Astrocyte of the spinal cord (primary cell): ENCODE measurements around the gene MITF.

Experiments used
- DNase-seq: peaks from one replicate; pipeline ENCODE4 v3.0.0; 2011; ENCODE audit warnings: low read depth, low spot score
- H3K4me3 ChIP-seq: 2 replicates; pipeline ENCODE4 v1.5.1; 2011; ENCODE audit warnings: low read depth, mild to moderate bottlenecking, low read length, moderate library complexity
- in situ Hi-C: cut with HindIII; loops from 2 replicates; pipeline ENCODE4 v1.10.0; 2017; ENCODE audit warnings: low sequenced_read_pairs
- TF ChIP-seq, protein P1 (sequence below): IDR thresholded peaks from 2 replicates; pipeline ENCODE4 v1.5.1; 2012; ENCODE audit warnings: low read depth, mild to moderate bottlenecking, low read length, inconsistent platforms

Gene MITF

DNA sequence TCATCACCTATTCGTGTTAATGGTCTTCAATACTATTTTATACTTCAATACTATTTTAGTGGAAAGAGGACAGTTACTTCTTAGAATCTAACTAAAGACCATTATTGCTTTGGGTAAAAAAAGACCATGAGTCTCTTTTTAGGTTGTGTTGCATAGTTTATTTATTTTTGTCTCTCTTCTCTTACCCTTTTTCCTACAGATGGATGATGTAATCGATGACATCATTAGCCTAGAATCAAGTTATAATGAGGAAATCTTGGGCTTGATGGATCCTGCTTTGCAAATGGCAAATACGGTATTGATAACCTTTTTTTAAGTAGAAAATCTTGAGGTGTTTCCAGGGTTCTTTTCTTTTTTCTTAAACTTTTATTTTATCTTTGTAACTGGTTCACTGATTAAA lies 201.8 kb downstream of the MITF start:
- TF ChIP-seq, protein P1, sequence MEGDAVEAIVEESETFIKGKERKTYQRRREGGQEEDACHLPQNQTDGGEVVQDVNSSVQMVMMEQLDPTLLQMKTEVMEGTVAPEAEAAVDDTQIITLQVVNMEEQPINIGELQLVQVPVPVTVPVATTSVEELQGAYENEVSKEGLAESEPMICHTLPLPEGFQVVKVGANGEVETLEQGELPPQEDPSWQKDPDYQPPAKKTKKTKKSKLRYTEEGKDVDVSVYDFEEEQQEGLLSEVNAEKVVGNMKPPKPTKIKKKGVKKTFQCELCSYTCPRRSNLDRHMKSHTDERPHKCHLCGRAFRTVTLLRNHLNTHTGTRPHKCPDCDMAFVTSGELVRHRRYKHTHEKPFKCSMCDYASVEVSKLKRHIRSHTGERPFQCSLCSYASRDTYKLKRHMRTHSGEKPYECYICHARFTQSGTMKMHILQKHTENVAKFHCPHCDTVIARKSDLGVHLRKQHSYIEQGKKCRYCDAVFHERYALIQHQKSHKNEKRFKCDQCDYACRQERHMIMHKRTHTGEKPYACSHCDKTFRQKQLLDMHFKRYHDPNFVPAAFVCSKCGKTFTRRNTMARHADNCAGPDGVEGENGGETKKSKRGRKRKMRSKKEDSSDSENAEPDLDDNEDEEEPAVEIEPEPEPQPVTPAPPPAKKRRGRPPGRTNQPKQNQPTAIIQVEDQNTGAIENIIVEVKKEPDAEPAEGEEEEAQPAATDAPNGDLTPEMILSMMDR = no peak
- in situ Hi-C loops = no loop called here
- H3K4me3 ChIP-seq = no peak overlapping the region
- DNase-seq = no peak

DNA sequence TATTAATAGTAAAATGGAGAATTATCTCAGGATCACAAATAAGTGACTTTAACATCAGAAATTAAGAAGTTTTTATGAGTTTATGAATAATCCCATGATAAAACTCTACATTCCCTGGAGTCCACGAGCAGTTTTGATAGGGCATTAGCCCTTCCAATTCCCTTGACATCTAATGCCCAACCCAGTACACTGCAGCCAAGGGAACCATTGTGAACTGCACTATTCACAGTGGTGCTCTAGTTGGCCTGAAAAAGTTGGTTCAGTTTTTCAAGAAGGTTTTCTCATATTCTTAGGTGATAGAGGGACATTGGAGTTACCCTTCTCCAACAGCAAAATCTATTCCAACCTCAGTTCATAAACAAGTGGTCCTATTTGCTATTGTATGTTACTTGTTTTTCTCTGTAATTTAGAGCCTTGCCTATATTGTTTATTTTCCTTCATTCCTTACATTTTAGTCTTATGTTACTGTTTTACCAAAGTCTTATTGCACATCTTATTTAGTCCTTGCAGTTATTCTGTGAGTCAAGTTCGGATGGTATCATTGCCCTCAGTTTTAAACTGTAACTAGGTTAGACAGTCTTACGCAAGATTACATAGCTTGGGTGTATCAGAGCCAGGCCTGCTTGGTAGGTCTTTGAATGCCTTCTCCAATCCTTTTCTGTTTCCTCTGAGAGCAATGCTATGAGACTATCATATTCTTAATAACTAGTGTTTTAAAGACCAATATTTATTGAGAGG lies 202.3 kb downstream of the MITF start:
- no peak for DNase-seq
- TF ChIP-seq, protein P1 = no peak
- in situ Hi-C loops = no loop called here
- H3K4me3 ChIP-seq = no peak overlapping the region

- no peak overlapping the region for H3K4me3 ChIP-seq
- TF ChIP-seq, protein P1 = no peak
- DNase-seq = no peak
- in situ Hi-C loops = no loop called here
Observed at GRCh38 chr3:69944931-69945493, 205.7 kb downstream of the MITF start.

GRCh38 chr3:69948246-69948862 lies 209.1 kb downstream of the MITF start:
- no peak overlapping the region for H3K4me3 ChIP-seq
- TF ChIP-seq, protein P1 = peak; percentile 47
- DNase-seq = peak; percentile 62
- in situ Hi-C loops = no loop called here

DNA sequence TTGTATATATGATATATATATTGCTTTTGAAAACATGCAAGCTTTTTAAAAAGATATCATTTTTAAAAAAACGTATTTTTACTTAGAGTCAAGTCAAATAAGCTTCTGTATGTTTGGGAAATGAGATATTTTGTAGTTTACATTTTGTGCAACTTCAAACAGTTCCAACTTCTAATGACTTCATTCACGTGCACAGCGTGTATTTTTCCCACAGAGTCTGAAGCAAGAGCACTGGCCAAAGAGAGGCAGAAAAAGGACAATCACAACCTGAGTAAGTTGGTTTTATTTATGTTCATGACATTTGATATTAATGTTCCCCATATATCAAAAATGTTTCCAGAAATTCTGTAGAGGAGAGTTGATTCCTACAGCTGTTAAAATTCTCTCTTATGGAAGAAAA lies 212.4 kb downstream of the MITF start:
- DNase-seq = no peak
- no peak overlapping the region for H3K4me3 ChIP-seq
- TF ChIP-seq, protein P1 = no peak
- in situ Hi-C loops = no loop called here

GRCh38 chr3:69959581-69959980 lies 220.3 kb downstream of the MITF start:
- TF ChIP-seq, protein P1 = no peak
- no peak overlapping the region for H3K4me3 ChIP-seq
- in situ Hi-C loops = no loop called here
- no peak for DNase-seq
